Fibroblast of peridontal ligament (primary cell): Measurements from ENCODE around the gene CA14.
"Not testable (repeated sequence)": the region's sequence is repeated elsewhere in the genome, so short reads cannot be mapped to it uniquely, and the experiment has no call there.

ENCODE experiments used
- DNase-seq: peaks from one replicate; pipeline ENCODE4 v3.0.0-alpha.2; 2010; ENCODE audit errors: extremely low read depth

The CA14 gene

GRCh38 chr1:150257624-150258585, at the start of gene CA14:
Gene CA14 (plus strand): TSS chr1:150257774. CDS start chr1:150258129, 355 bp downstream.
- DNase-seq, result peak; percentile 10

- DNase-seq, result not testable (repeated sequence)
Measured at GRCh38 chr1:150208460-150208859, 49.1 kb upstream of the CA14 start.

- no peak for DNase-seq
Measured at GRCh38 chr1:150210091-150210490, 47.5 kb upstream of the CA14 start.

- DNase-seq, result no peak
Measured at GRCh38 chr1:150210706-150211105, 46.9 kb upstream of the CA14 start.

GRCh38 chr1:150212070-150212469, 45.5 kb upstream of the CA14 start:
- DNase-seq, result no peak

GRCh38 chr1:150213170-150214098, 44.1 kb upstream of the CA14 start:
- DNase-seq, result peak; percentile 95

GRCh38 chr1:150214099-150214756, 43.3 kb upstream of the CA14 start:
- DNase-seq, result not testable (repeated sequence)

GRCh38 chr1:150215855-150216254, 41.7 kb upstream of the CA14 start:
- DNase-seq, result not testable (repeated sequence)

- peak; percentile 71 for DNase-seq
Measured at GRCh38 chr1:150221552-150221951, 36.0 kb upstream of the CA14 start.

- DNase-seq, result no peak
Measured at GRCh38 chr1:150224983-150225382, 32.6 kb upstream of the CA14 start.

GRCh38 chr1:150225546-150225945, 32.0 kb upstream of the CA14 start:
- no peak for DNase-seq

GRCh38 chr1:150226486-150226885, 31.1 kb upstream of the CA14 start:
- no peak for DNase-seq

GRCh38 chr1:150227228-150227627, 30.3 kb upstream of the CA14 start:
- DNase-seq, result no peak

- not testable (repeated sequence) for DNase-seq
Measured at GRCh38 chr1:150228246-150228645, 29.3 kb upstream of the CA14 start.

- not testable (repeated sequence) for DNase-seq
Measured at GRCh38 chr1:150232921-150233320, 24.7 kb upstream of the CA14 start.

GRCh38 chr1:150233359-150234308, 23.9 kb upstream of the CA14 start:
- DNase-seq, result peak; percentile 40

- DNase-seq, result peak; percentile 55
Measured at GRCh38 chr1:150234309-150234565, 23.3 kb upstream of the CA14 start.

- DNase-seq, result peak; percentile 51
Measured at GRCh38 chr1:150234566-150235293, 22.8 kb upstream of the CA14 start.

- peak; percentile 5 for DNase-seq
Measured at GRCh38 chr1:150235294-150235851, 22.2 kb upstream of the CA14 start.
